Suprapubic skin (tissue), 4 donors: Measurements from ENCODE around the gene MLXIP.

Experiments
- CTCF ChIP-seq, 2 donors: fragments of 200-600 bp in 1 of 2; fragments of 450-650 bp in 1 of 2; sonication (generic) in 1 of 2; IDR thresholded peaks; one replicate each; pipeline ENCODE4 v1.5.1; 2016 to 2019; ENCODE audit warnings: antibody characterized with exemption in 2 of 2, mild to moderate bottlenecking in 1 of 2, moderate library complexity in 1 of 2
- EP300 ChIP-seq: sonication (generic); formaldehyde crosslinking; IDR thresholded peaks from one replicate; pipeline ENCODE4 v1.6.1; 2017; ENCODE audit warnings: antibody characterized with exemption
- POLR2A ChIP-seq, 2 donors: fragments of 450-650 bp; IDR thresholded peaks; one replicate each; pipeline ENCODE4 v1.6.1; 2017; ENCODE audit warnings: antibody characterized with exemption in 2 of 2, mild to moderate bottlenecking in 2 of 2, moderate library complexity in 2 of 2
- POLR2AphosphoS5 ChIP-seq, 3 donors: sonication (generic); formaldehyde crosslinking; IDR thresholded peaks; one replicate each; pipeline ENCODE4 v1.6.1; 2017; ENCODE audit warnings: antibody characterized with exemption in 3 of 3

GRCh38 chr12:122060081-122060501 is 18.5 kb upstream of the MLXIP start:
- TF ChIP-seq CTCF (IDR thresholded peaks at IDR 0.05) (no peak), POLR2A (IDR thresholded peaks at IDR 0.05) (no peak), EP300 (no peak), POLR2AphosphoS5 (IDR thresholded peaks at IDR 0.05) (no peak)
